ENCODE data around the gene ZNF683. TPM values are rescaled to one million over a fixed set of nuclear protein-coding genes. Genes with fewer than 3 reads are reported as not detected.

The ZNF683 gene
- total and polyA plus RNA-seq, 9 of the 15 experiments (the other 6 are each of a cell fraction or from before 2014, with no cell fraction given) = not detected

GRCh38 chr1:26395754-26396153 is 23.2 kb upstream of the ZNF683 start (continued):
- TF ChIP-seq HOMEZ (CRISPR knock-in tag; IDR thresholded peaks at IDR 0.05) (no peak), PBX2 (CRISPR knock-in tag; IDR thresholded peaks at IDR 0.05; ENCODE audit: low read depth) (no peak), PBX2 (tag; conservative IDR thresholded peaks at IDR 0.05; ENCODE audit: low read depth) (peak; percentile 67), GATA2 (CRISPR knock-in tag; IDR thresholded peaks at IDR 0.05) (no peak; the same call in 1 of the 2 replicates), ZBTB40 (IDR thresholded peaks at IDR 0.05) (no peak), ZBTB40 (CRISPR knock-in tag; IDR thresholded peaks at IDR 0.05) (no peak), MTA2 (IDR thresholded peaks at IDR 0.05; ENCODE audit: low read depth) (no peak), ARID1B (IDR thresholded peaks at IDR 0.05) (no peak), TAL1 (IDR thresholded peaks at IDR 0.05) (no peak), HMGXB4 (CRISPR knock-in tag; IDR thresholded peaks at IDR 0.05) (no peak), ZNF277 (CRISPR knock-in tag; IDR thresholded peaks at IDR 0.05; ENCODE audit: borderline replicate concordance) (no peak), POLR3A (IDR thresholded peaks at IDR 0.05; ENCODE audit: borderline replicate concordance, extremely low read depth, insufficient read depth, insufficient read length) (no peak)
